OCI-LY7 (cell line): ENCODE measurements around the gene ZNF407.

Experiments used
- EZH2phosphoT487 ChIP-seq: fragments of 200-600 bp; sonication (generic); IDR thresholded peaks from 2 replicates; pipeline ENCODE4 v1.6.1; 2018; ENCODE audit warnings: low read depth, borderline replicate concordance, mild to moderate bottlenecking, mixed run types, antibody characterized with exemption, low read length, moderate library complexity, mixed read lengths
- TF ChIP-seq, protein P1 (sequence below): fragments of 200-600 bp; sonication (generic); conservative IDR thresholded peaks from 2 replicates; pipeline ENCODE4 v1.5.1; 2014; ENCODE audit warnings: mild to moderate bottlenecking, antibody characterized with exemption, low read length, moderate library complexity, mixed read lengths

GRCh38 chr18:74892066-74892627 is 294.5 kb downstream of the ZNF407 start:
- TF ChIP-seq, protein P1, sequence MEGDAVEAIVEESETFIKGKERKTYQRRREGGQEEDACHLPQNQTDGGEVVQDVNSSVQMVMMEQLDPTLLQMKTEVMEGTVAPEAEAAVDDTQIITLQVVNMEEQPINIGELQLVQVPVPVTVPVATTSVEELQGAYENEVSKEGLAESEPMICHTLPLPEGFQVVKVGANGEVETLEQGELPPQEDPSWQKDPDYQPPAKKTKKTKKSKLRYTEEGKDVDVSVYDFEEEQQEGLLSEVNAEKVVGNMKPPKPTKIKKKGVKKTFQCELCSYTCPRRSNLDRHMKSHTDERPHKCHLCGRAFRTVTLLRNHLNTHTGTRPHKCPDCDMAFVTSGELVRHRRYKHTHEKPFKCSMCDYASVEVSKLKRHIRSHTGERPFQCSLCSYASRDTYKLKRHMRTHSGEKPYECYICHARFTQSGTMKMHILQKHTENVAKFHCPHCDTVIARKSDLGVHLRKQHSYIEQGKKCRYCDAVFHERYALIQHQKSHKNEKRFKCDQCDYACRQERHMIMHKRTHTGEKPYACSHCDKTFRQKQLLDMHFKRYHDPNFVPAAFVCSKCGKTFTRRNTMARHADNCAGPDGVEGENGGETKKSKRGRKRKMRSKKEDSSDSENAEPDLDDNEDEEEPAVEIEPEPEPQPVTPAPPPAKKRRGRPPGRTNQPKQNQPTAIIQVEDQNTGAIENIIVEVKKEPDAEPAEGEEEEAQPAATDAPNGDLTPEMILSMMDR = no peak
- no peak for TF ChIP-seq EZH2phosphoT487
